Measurements from ENCODE around the gene MAST4.

The MAST4 gene

DNA sequence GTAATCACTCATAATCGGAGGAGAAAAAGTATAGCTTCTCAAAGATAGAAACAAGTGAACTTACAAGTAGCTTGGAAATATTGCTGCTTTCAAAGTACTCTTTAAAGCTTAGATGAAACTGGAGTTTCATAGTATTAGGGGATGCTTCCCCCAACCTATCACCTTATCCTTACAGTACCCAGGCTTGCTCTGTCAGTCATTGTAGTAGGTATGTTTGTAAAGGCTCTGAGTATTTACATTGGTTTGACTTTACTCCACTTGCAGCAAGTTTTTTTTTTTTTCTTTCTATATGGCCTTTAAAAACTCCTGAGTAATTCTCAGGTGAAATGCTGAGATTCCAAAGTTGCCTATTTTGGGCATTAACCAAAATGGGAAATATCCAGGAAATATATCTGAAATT is 515.6 kb downstream of the MAST4 start:
- no peak overlapping the region for H3K4me3 ChIP-seq (replicated peaks; ENCODE audit: insufficient read depth, low read length)
- DNase-seq (ENCODE audit: low read depth in 1 of 2, low spot score in 1 of 2): no peak
- no peak overlapping the region for H3K27ac ChIP-seq (replicated peaks)
- H3K27me3 ChIP-seq (ENCODE audit: insufficient read depth, poor library complexity, severe bottlenecking): no peaks in the 10 kb centered on the region
- TF ChIP-seq POLR2AphosphoS5 (IDR thresholded peaks at IDR 0.05; ENCODE audit: low read depth) (no peak), SPI1 (IDR thresholded peaks at IDR 0.05; ENCODE audit: borderline replicate concordance, low read depth) (no peak), REST (IDR thresholded peaks at IDR 0.05; ENCODE audit: insufficient replicate concordance, low read depth) (no peak), GABPA (IDR thresholded peaks at IDR 0.05; ENCODE audit: low read depth) (no peak)
- TF ChIP-seq, protein P1, sequence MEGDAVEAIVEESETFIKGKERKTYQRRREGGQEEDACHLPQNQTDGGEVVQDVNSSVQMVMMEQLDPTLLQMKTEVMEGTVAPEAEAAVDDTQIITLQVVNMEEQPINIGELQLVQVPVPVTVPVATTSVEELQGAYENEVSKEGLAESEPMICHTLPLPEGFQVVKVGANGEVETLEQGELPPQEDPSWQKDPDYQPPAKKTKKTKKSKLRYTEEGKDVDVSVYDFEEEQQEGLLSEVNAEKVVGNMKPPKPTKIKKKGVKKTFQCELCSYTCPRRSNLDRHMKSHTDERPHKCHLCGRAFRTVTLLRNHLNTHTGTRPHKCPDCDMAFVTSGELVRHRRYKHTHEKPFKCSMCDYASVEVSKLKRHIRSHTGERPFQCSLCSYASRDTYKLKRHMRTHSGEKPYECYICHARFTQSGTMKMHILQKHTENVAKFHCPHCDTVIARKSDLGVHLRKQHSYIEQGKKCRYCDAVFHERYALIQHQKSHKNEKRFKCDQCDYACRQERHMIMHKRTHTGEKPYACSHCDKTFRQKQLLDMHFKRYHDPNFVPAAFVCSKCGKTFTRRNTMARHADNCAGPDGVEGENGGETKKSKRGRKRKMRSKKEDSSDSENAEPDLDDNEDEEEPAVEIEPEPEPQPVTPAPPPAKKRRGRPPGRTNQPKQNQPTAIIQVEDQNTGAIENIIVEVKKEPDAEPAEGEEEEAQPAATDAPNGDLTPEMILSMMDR (IDR thresholded peaks at IDR 0.05; ENCODE audit: insufficient read depth, low read length): no peak

- Histone ChIP-seq H3K4me3 (replicated peaks; ENCODE audit: insufficient read depth, low read length) (no peak overlapping the region), H3K27me3 (ENCODE audit: insufficient read depth, poor library complexity, severe bottlenecking) (no peaks in the 10 kb centered on the region), H3K27ac (replicated peaks) (no peak overlapping the region)
- TF ChIP-seq POLR2AphosphoS5 (IDR thresholded peaks at IDR 0.05; ENCODE audit: low read depth): no peak
- no peak for TF ChIP-seq GABPA (IDR thresholded peaks at IDR 0.05; ENCODE audit: low read depth)
- TF ChIP-seq REST (IDR thresholded peaks at IDR 0.05; ENCODE audit: insufficient replicate concordance, low read depth): no peak
- no peak for TF ChIP-seq SPI1 (IDR thresholded peaks at IDR 0.05; ENCODE audit: borderline replicate concordance, low read depth)
- TF ChIP-seq, protein P1 (IDR thresholded peaks at IDR 0.05; ENCODE audit: insufficient read depth, low read length): no peak
- no peak for DNase-seq (ENCODE audit: low read depth in 1 of 2, low spot score in 1 of 2)
Measured at GRCh38 chr5:67115246-67115645, 519.1 kb downstream of the MAST4 start.

GRCh38 chr5:67115817-67116216 is 519.6 kb downstream of the MAST4 start:
- Histone ChIP-seq H3K27me3 (ENCODE audit: insufficient read depth, poor library complexity, severe bottlenecking) (no peaks in the 10 kb centered on the region), H3K27ac (replicated peaks) (no peak overlapping the region), H3K4me3 (replicated peaks; ENCODE audit: insufficient read depth, low read length) (no peak overlapping the region)
- TF ChIP-seq POLR2AphosphoS5 (IDR thresholded peaks at IDR 0.05; ENCODE audit: low read depth): no peak
- TF ChIP-seq REST (IDR thresholded peaks at IDR 0.05; ENCODE audit: insufficient replicate concordance, low read depth): no peak
- no peak for TF ChIP-seq GABPA (IDR thresholded peaks at IDR 0.05; ENCODE audit: low read depth)
- TF ChIP-seq, protein P1 (IDR thresholded peaks at IDR 0.05; ENCODE audit: insufficient read depth, low read length): no peak
- no peak for TF ChIP-seq SPI1 (IDR thresholded peaks at IDR 0.05; ENCODE audit: borderline replicate concordance, low read depth)
- no peak for DNase-seq (ENCODE audit: low read depth in 1 of 2, low spot score in 1 of 2)
